Fibroblast of skin of right quadriceps (primary cell): Measurements from ENCODE around the gene ZNF581.

Experiments
- DNase-seq: peaks from one replicate; pipeline ENCODE4 v3.0.0-alpha.2; 2013

Gene ZNF581

DNA sequence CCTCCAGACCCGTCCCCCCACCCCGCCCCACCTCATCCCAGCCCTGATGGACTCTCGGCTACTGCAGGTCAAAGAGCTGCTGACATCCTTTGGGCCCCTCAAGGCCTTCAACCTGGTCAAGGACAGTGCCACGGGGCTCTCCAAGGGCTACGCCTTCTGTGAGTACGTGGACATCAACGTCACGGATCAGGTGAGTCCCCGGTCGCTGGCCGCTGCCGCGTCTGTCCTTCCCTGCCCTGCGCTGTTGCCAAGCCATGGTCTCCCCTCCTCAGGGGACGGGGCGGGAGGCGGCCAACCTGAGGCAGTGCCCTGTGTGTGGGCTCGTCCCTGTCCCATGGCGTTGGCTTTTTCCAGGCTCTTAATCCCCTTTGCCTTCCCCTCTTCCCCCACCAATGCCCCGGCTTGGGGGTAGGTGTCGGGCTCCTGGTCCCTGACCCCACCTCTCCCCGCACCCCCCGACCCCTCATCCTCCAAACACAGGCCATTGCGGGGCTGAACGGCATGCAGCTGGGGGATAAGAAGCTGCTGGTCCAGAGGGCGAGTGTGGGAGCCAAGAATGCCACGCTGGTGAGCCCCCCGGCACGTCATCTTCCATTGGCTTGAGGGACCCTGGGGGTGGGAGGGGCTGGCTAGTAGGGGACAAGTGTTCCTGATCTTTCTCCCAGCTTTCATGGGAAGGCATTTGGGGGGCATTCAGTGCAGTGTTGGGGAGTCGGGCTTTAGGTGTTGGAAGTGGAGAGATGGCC lies 25.3 kb downstream of the ZNF581 start:
- no peak for DNase-seq

DNA sequence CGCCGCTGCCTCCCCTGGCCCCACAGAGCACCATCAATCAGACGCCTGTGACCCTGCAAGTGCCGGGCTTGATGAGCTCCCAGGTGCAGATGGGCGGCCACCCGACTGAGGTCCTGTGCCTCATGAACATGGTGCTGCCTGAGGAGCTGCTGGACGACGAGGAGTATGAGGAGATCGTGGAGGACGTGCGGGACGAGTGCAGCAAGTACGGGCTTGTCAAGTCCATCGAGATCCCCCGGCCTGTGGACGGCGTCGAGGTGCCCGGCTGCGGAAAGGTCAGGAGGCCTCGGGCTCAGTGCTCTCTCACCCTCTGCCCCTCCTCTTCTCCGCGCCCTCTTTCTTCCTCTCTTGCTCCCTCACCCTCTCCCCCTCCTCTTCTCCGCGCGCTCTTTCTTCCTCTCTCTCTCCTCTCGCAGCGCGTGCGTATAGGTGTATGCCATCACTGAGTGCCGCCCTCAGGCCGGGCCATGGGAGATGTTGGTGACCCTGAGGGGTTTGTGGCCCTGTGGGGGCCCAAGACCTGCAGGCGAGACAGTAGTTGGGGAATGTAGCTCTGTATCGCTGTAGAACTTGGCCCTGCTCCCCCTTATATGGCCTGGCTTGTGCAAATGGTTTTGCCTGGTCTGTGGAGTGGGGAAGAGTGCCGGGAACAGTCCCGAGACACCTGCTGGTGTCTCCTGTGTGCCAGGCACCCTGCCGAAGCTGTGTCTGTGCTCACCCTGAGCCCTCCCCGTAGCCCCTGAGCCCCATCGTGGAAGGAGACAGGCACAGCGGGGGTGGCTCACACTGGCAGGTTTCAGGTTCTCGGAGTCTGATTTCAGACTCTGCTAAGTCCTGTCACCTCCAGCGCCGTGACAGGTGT lies 26.2 kb downstream of the ZNF581 start:
- no peak for DNase-seq

DNA sequence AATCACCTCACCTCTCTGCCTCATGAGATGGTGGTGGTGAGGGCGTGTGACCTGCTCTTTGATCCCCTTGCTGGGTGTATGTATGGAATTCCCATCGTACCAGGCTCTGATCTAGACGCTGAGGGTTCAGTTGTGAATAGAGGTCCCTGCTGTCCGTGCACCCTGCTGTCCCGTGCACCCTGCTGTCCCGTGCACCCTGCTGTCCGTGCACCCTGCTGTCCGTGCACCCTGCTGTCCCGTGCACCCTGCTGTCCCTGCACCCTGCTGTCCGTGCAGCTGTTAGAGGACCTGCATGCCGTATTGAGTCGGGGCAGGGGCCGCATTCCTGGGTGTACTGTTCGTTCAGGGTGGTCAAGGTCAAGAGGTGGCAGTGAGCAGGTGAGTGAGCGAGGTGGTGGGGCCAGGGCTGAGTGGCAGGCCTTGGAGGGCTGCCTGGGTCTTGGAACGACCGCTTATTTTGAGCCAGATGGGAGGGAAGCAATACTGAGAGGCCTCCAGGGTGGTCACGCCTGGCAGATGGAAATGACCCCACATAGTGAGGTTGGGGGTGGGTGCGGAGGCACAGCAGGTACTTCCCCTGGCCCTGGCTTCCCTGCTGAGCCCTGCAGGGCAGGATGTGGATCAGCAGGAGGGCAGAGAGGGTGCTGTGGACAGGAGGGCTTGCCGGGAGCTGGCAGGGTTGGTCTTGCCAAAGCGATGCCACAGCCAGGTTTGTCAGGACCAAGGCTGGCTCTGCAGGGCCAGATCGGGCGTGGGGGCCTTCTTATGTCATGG lies 27.0 kb downstream of the ZNF581 start:
- peak; percentile 19 for DNase-seq

DNA sequence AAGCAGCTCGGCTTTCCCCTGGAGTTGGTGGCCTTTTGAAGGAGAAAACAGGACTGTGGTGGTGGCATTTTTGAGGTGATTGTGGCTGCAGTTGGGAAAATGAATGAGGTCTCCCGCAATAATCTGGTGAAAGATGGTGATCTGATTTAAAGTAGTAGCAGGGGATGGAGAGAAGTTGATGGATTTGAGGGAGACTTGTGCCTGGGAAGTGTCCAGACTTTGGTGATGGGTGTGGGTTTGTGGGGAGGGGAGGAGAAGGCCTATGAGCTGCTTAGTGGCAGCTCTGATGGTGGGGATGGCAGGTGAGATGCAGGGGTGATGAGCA lies 27.6 kb downstream of the ZNF581 start:
- DNase-seq, result no peak

DNA sequence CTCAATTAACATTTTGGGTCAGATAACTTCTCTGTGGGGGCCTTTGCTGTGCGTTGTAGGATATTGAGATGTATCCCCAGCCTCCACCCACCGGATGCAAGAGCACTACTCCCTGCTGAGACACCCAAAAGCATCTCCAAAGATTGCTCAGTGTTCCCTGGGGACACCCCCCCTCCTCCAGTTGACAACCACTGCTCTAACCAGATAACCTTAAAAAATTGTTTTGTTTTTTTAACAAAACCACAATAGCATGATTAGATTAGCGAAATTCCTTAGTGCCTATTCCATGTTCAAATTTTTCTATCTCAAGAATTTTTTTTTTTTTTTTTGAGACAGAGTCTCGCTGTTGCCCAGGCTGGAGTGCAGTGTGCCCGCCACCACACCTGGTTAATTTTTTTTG lies 29.0 kb downstream of the ZNF581 start:
- peak; percentile 15 for DNase-seq

DNA sequence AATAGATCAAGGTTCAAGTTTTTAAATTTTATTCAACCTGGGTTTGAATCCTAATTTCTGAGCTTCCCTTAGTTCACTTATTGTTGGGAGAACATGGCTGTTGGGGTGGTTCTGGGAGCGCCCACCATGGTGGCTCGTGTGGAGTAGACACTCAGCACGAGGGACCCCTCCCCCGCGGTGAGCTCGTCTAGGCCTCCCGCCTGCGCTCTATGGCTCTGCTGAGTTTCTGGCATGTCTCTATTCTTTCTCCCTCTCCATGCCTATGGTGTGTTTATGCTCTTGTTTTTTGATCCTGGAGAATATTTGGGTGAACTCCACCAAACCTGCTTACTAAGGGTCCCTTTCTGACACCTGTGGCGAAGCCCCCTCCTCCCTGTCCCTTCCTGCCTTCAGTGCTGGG lies 30.0 kb downstream of the ZNF581 start:
- DNase-seq, result no peak

DNA sequence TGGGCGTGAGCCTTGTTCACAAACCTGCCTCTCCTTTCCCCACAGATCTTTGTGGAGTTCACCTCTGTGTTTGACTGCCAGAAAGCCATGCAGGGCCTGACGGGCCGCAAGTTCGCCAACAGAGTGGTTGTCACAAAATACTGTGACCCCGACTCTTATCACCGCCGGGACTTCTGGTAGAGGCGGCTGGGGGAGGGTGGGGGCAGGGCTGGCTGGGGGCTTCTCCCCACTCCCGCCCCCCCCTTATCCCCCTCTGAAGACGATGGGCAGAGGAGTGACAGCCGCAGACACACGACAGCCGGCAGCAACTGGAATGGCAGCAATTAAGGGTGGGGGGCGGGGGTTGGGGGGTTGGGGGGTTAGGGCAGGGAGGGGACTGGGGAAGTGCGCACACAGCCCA lies 30.4 kb downstream of the ZNF581 start:
- no peak for DNase-seq

DNA sequence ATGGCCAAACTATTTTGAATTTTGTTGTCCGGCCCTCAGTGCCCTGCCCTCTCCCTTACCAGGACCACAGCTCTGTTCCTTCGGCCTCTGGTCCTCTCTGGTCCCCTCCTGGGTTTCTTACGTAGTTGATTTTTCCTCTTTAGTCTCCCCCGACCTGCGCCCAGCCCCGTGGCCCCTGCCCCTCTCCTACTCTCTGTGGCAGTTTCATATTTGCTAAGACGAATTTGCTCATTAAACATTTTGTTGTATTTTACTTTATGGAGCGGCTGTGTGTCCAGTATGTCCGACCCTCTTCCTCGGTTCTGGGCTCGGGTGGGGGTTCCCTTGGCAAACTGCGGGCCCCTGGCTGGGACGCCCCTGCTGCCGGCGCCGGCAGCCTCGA lies 31.0 kb downstream of the ZNF581 start:
- no peak for DNase-seq

DNA sequence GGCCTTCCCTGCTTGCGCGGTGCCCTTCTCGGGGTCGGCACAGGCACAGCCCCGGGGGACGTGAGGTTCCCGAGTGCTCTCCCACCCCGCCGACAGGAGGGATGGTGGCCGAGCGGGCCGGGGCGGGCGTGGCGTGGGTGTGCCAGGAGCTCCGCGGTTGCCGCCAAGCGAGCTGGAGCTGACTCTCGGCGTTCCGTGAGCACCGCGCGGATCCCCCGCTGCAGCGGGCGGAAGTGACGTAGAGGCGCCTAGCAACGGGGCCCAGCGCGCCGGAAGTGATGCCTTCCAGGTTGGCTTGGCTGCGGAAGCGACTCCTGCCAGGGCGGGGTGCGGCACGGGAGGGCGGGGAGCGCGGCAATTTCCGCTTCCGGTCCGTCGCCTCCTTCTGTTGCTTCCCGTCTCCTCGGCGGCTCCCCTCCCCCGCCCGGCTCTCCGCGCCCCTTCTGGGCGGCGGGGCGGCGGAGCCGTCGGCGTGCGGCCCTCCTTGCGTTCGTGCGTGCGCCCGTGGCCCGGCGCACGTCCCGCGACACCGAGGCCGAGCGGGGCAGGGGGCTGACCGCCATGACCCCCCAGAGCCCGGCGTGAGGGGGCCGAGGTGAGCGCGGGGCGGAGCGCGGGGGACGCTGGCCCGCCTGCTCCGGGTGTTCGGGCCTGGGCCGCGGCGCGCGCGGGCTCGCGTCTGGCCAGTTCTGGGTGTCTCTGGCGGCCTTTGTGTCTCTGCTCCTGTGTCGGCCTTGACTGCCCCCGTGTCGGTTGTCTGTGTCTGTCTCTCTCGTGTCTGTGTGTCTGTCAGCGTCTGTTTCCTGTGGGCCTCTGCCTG lies 31.6 kb downstream of the ZNF581 start, which contains the start of gene EPN1:
TSS of gene EPN1 (plus strand) at position 386 of the 820 bp plus-strand sequence. CDS start 3,402 bp downstream, outside the sequence.
- DNase-seq, result peak; percentile 96

DNA sequence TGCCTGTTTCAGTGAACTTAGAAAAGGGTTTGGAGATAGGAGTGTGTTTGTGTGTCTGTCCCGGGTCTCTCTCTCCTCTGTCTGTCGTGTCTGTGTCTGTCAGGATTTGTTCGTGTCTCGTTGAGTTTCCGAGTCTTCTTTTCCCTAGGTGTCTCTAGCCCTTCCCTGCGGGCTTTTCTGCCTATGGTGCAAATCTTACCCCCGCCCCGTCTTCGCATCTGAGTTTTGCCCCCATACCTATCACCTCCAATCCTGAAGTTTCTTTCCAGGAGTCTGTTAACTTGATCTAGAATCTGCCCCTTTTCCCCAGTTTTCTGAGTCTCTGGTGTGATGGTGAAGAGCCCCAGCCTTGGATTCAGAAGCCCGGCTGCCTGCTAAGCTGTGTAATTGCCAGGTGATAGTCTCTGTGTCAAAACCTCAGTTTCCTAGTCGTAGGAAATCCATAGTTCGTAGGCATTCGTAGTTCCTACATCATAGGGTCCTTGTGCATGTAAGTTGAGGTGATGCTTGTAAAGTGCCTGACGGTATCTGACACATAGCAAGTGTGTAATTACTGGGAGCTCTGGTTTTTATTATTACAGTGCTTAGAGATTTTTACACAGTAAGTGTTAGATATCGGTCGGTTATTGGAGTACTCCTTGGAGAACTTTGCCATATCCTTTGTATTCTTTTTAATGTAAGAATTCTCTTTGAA lies 32.4 kb downstream of the ZNF581 start:
- no peak for DNase-seq

DNA sequence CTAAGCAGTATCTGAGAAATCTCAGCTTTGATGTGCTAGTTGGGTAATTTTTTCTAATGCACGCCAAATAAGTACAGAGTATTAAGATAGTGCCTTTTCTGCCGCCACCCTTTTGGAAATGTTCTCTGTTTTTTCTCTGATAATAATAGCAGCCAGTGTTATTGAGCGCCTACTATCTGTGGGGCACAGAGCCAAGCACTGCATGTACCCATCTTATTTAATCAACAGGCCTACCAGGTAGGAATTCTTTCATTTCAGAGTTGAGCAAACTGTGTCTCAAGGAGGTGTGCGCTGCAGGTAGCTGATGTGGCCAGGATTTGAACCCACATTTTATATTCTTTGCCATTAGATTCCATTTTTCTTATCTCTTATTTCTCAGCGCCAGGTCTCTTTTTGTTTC lies 32.9 kb downstream of the ZNF581 start:
- no peak for DNase-seq

DNA sequence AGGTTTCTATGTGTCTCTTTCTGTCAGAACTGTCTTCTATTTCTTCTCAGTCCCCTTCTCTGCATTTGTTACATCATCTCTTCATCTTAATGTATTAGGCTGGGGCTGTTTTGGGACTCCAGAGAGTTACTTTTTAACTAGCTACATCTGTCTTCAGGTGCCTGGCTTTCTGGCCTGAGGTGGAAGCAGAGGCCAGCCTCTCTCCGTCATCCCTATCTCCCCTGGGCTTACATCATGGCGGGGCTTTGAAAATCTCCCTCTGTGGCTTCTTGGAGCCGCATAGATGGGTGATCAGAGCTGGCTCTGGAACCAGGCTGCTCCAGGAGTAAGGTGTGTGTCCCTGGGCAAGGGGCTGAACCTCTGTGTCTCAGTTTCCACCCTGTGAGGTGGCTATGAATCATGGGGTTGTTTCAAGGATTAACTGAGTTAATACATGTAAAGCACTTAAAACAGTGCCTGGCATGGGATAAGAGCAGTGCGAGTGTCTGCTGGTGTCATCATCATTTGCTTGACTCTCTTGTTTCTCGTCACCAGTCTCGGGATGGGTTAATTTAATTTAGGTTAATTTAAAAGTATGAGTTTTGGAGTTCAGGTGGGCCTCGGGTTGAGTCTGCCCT lies 33.5 kb downstream of the ZNF581 start:
- no peak for DNase-seq

DNA sequence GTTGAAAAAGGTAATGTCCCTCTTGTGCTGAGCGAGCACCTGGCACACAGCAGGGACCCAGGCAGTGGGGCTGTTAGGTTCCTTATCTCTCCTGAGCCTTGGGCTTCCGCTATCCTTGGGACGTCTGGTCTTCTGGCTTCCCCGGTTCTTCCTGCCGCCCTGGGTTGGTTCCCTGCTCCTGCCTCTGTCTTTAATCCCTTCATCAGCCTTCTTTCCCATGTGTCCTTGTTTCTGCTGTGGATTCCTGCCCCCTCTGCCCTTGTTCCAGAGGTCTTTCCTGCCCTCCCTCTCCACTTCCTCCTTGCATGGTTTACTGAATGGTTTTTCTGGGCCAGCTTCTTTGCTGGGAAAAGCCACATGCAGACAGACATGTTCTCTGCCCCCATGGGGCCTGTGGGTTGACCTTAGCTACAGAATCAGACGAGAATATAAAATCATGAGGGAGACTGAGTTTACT lies 34.2 kb downstream of the ZNF581 start:
- DNase-seq, result no peak

DNA sequence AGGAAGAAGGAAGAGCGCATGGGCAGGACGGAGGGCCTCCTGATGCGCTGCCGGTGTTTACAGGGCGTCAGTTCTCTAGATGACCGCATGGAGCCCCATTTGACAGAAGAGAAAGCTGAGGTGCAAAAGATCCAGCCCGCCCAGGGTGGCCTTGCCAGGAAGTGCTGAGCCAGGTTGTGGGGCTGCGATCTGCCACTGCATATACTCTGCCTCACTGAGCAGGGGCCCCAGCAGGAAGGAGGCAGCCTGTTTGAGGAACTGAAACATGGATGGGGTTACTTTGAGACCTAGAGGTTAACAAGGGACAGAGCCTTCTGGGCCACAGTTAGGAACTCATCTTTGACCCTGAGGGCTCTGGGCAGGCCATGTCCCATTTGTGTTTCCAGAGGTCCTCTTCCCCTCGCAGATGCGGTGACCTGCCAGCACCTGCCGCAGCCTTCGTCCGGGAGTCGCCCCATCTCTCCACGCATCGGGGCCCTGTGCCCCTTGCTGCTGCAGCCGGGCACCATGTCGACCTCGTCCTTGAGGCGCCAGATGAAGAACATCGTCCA lies 34.7 kb downstream of the ZNF581 start:
- DNase-seq, result no peak

DNA sequence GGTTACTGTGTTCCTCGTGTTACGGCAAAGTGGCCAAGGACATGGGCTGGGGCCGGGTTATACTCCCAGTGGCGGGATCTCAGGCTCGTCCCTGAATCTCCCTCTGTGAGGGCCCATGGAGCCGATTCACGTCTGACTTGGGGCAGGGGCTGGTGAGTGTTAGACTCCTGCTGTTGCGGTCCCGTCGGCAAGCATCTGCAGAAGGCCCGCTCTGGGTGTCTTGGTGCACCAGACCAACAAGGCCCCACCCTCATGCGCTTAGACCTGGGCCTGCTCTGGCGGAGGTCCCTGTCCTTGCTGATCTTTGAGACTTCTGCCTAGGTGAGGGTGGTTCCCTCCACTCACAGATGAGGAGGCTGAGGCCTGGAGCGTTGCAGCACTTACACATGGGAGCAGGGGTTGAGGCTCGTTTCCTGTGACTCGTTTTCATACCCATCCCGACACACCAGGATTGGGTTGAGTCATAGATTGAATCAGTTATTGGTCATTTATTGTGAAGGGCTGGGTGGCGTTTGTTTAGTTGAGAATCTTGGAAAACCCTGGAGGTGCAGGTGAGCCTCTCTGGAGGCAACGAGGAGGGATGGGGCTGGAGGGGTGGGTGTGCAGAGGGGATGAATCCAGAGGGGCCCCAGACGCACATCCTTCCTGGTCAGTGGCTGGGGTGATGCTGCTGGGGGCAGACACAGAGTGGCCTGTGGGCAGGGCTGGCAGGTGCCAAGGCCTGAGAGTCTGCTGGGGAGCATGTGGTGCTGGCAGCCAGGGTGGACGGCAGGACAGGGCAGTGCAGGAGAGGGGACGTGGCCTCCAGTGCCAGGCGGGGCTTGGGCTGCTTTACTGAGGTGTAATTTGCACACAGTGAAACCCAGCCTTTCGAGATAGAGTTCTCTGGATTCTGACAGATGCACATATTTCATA lies 36.2 kb downstream of the ZNF581 start:
- DNase-seq, result peak; percentile 14

DNA sequence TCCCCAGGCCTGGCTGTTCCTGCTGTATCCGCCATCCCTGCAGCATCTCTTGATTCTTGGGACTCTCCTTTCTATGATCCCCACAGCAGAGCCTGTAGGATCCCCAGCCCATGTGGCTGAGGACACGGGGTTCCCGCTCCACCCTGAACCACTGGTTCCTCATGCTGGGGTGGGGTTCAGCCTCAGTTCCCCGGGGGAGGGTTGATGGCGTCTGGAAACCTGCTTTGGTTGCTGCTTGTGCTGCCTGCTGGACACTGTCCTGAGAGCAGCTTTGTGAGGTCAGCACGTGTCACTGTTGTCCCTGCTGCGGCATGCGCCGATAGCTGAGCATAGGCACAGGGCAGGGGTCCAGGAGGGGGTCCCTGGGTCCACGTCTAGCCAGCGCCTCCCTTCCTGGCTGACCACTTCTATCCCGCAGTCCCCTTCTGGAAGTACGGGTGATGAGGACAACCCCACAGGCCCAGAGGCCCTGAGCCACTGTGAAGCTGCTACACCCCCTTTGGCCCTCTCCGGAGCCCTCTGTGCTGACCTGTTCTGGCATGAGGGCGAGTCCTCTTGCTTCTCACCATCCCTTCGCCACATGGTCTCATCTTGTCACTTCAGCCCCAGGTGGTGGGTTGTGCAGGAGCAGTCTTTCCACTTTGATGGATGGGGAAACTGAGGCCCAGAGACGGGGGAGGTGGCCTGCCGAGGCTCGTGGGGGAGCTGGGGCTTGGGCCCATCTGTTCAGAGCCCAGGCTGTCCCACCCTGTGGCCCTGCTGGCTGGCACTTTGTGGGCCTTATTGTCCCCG lies 37.1 kb downstream of the ZNF581 start:
- DNase-seq, result no peak

DNA sequence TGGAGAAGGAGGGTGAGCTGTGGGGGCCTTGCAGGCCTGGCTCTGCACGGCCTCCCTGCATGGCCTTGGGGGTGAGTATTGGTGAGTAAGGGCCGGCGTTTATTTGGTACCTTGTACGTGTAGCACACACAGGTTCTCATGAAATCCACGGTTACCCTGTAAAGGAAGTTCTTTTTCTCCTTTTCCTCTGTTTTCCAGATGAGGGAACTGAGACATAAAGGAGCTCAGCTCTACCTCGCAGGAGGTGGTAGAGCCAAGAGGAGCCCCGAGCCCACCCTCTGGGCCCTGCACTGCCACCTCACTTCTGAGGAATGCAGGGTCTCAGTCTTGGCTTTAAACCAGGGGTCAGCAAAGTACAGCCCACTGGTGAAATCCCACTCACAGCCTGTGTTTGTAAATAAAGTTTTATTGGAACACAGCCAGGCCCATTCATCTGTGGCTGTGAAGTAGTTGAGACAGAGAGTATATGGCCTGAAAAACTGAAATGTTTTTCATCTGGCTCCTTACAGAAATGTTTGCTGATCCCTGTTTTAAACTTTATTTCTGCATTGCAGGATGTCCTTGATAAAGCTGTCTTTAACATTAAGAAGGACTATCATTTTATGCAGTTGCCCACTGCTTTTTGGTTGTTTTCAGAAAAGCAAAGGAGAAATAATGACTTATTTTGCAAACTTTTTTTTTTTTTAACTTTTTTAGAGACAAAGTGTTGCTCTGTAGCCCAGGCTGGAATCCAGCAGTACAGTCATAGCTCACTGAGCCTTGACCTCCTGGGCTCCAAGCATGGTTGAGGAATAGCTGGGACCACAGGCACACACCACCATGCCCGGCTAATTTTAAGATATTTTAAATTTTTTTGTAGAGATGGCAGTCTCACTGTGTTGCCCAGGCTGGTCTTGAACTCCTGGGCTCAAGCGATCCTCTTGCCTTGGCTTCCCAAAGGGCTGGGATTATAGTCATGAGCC lies 38.0 kb downstream of the ZNF581 start:
- DNase-seq, result no peak
